ENCODE data around the gene NOS1AP.

Gene NOS1AP

GRCh38 chr1:162293073-162293692, 223.7 kb downstream of the NOS1AP start:
- no peak overlapping the region for H4K91ac ChIP-seq (ENCODE audit: low read length)
- DNase-seq, result no peak
- H3K14ac ChIP-seq (ENCODE audit: low read length in 2 of 2), result no peak overlapping the region
- H2AK5ac ChIP-seq (ENCODE audit: low read length, severe bottlenecking), result no peak overlapping the region
- no peaks in the 10 kb centered on the region for H3K9me3 ChIP-seq (ENCODE audit: control insufficient read depth, low read length)
- H3K18ac ChIP-seq (ENCODE audit: low read depth in 1 of 2, low read length in 2 of 2), result no peak overlapping the region
- H3K27me3 ChIP-seq (ENCODE audit: control insufficient read depth in 1 of 2, insufficient read depth in 1 of 2, low read length in 2 of 2), result peaks cover 0 to 32% of the 10 kb centered on the region in 2 experiments
- H3K79me1 ChIP-seq (replicated peaks; ENCODE audit: low read length, poor library complexity, severe bottlenecking), result no peaks in the 10 kb centered on the region
- H3K4ac ChIP-seq (ENCODE audit: low read depth in 1 of 2, low read length in 2 of 2), result no peak overlapping the region
- peaks cover 2% of the 10 kb centered on the region for H3K4me1 ChIP-seq (ENCODE audit: control insufficient read depth, insufficient read depth, low read depth, low read length)
- no peak overlapping the region for H3K27ac ChIP-seq (ENCODE audit: low read length, poor library complexity, severe bottlenecking)
- H2AFZ ChIP-seq (ENCODE audit: low read depth, low read length), result no peak overlapping the region
- no peak overlapping the region for H2BK12ac ChIP-seq (ENCODE audit: low read length in 2 of 2)
- H3K36me3 ChIP-seq (ENCODE audit: control insufficient read depth in 1 of 2, insufficient read depth in 2 of 2, low read depth in 1 of 2, low read length in 2 of 2), result peaks cover 0 to 3% of the 10 kb centered on the region in 2 experiments
- no peak overlapping the region for H4K8ac ChIP-seq (ENCODE audit: low read length)
- H2BK120ac ChIP-seq (ENCODE audit: low read depth, low read length), result no peak overlapping the region
- H2BK15ac ChIP-seq (ENCODE audit: low read depth, poor library complexity, severe bottlenecking), result no peak overlapping the region
- H3K23ac ChIP-seq (ENCODE audit: low read length in 2 of 2), result no peak overlapping the region
- H2BK5ac ChIP-seq (ENCODE audit: low read depth, low read length, poor library complexity, severe bottlenecking), result no peak overlapping the region
- no peak overlapping the region for H3K4me3 ChIP-seq (ENCODE audit: insufficient read depth in 1 of 2, low read depth in 1 of 2, low read length in 2 of 2)
- 94% methylated on average over 2 of the region's 5 CpGs for WGBS
- no peak overlapping the region for H3K9ac ChIP-seq (ENCODE audit: low read length)
- no peak overlapping the region for H3K4me2 ChIP-seq (ENCODE audit: low read length, poor library complexity, severe bottlenecking)

- Histone ChIP-seq H3K27me3 (ENCODE audit: control insufficient read depth in 1 of 2, insufficient read depth in 1 of 2, low read length in 2 of 2) (peaks cover 0 to 35% of the 10 kb centered on the region in 2 experiments), H2BK15ac (ENCODE audit: low read depth, poor library complexity, severe bottlenecking) (no peak overlapping the region), H2AFZ (ENCODE audit: low read depth, low read length) (no peak overlapping the region), H3K79me1 (replicated peaks; ENCODE audit: low read length, poor library complexity, severe bottlenecking) (no peaks in the 10 kb centered on the region), H4K8ac (ENCODE audit: low read length) (no peak overlapping the region), H3K18ac (ENCODE audit: low read depth in 1 of 2, low read length in 2 of 2) (no peak overlapping the region), H3K4me3 (ENCODE audit: insufficient read depth in 1 of 2, low read depth in 1 of 2, low read length in 2 of 2) (no peak overlapping the region), H3K9me3 (ENCODE audit: control insufficient read depth, low read length) (no peaks in the 10 kb centered on the region), H3K4me1 (ENCODE audit: control insufficient read depth, insufficient read depth, low read depth, low read length) (peaks cover 2% of the 10 kb centered on the region), H3K9ac (ENCODE audit: low read length) (no peak overlapping the region), H2BK120ac (ENCODE audit: low read depth, low read length) (no peak overlapping the region), H3K4me2 (ENCODE audit: low read length, poor library complexity, severe bottlenecking) (no peak overlapping the region), H3K36me3 (ENCODE audit: control insufficient read depth in 1 of 2, insufficient read depth in 2 of 2, low read depth in 1 of 2, low read length in 2 of 2) (peaks cover 0 to 3% of the 10 kb centered on the region in 2 experiments), H3K27ac (ENCODE audit: low read length, poor library complexity, severe bottlenecking) (no peak overlapping the region), H2BK5ac (ENCODE audit: low read depth, low read length, poor library complexity, severe bottlenecking) (no peak overlapping the region), H3K4ac (ENCODE audit: low read depth in 1 of 2, low read length in 2 of 2) (no peak overlapping the region), H3K14ac (ENCODE audit: low read length in 2 of 2) (no peak overlapping the region), H4K91ac (ENCODE audit: low read length) (no peak overlapping the region), H2BK12ac (ENCODE audit: low read length in 2 of 2) (no peak overlapping the region), H3K23ac (ENCODE audit: low read length in 2 of 2) (no peak overlapping the region), H2AK5ac (ENCODE audit: low read length, severe bottlenecking) (no peak overlapping the region)
- 94% methylated on average over 3 of the region's 3 CpGs for WGBS
- DNase-seq, result no peak
These were observed 224.5 kb downstream of the NOS1AP start for GRCh38 chr1:162294015-162294414.

- Histone ChIP-seq H3K4me2 (ENCODE audit: low read length, poor library complexity, severe bottlenecking) (no peak overlapping the region), H3K79me1 (replicated peaks; ENCODE audit: low read length, poor library complexity, severe bottlenecking) (no peaks in the 10 kb centered on the region), H2AK5ac (ENCODE audit: low read length, severe bottlenecking) (no peak overlapping the region), H2BK15ac (ENCODE audit: low read depth, poor library complexity, severe bottlenecking) (no peak overlapping the region), H2BK12ac (ENCODE audit: low read length in 2 of 2) (peak overlapping the region in 1 of 2 experiments; percentile 50), H3K4me3 (ENCODE audit: insufficient read depth in 1 of 2, low read depth in 1 of 2, low read length in 2 of 2) (no peak overlapping the region), H2AFZ (ENCODE audit: low read depth, low read length) (no peak overlapping the region), H3K9ac (ENCODE audit: low read length) (no peak overlapping the region), H3K14ac (ENCODE audit: low read length in 2 of 2) (peak overlapping the region in 1 of 2 experiments; percentile 68), H3K36me3 (ENCODE audit: control insufficient read depth in 1 of 2, insufficient read depth in 2 of 2, low read depth in 1 of 2, low read length in 2 of 2) (peaks cover 0 to 3% of the 10 kb centered on the region in 2 experiments), H3K27ac (ENCODE audit: low read length, poor library complexity, severe bottlenecking) (no peak overlapping the region), H3K4ac (ENCODE audit: low read depth in 1 of 2, low read length in 2 of 2) (no peak overlapping the region), H2BK120ac (ENCODE audit: low read depth, low read length) (no peak overlapping the region), H3K18ac (ENCODE audit: low read depth in 1 of 2, low read length in 2 of 2) (no peak overlapping the region), H4K8ac (ENCODE audit: low read length) (no peak overlapping the region), H3K9me3 (ENCODE audit: control insufficient read depth, low read length) (no peaks in the 10 kb centered on the region), H4K91ac (ENCODE audit: low read length) (no peak overlapping the region), H3K23ac (ENCODE audit: low read length in 2 of 2) (peak overlapping the region in 1 of 2 experiments; percentile 54), H2BK5ac (ENCODE audit: low read depth, low read length, poor library complexity, severe bottlenecking) (no peak overlapping the region), H3K4me1 (ENCODE audit: control insufficient read depth, insufficient read depth, low read depth, low read length) (peaks cover 2% of the 10 kb centered on the region), H3K27me3 (ENCODE audit: control insufficient read depth in 1 of 2, insufficient read depth in 1 of 2, low read length in 2 of 2) (peaks cover 0 to 39% of the 10 kb centered on the region in 2 experiments)
- DNase-seq, result no peak
- WGBS, result 71% methylated on average over 4 of the region's 4 CpGs
These were observed 227.7 kb downstream of the NOS1AP start for GRCh38 chr1:162297208-162297607.

GRCh38 chr1:162298266-162298665, 228.8 kb downstream of the NOS1AP start:
- Histone ChIP-seq H2BK5ac (ENCODE audit: low read depth, low read length, poor library complexity, severe bottlenecking) (no peak overlapping the region), H2BK12ac (ENCODE audit: low read length in 2 of 2) (peak overlapping the region in 1 of 2 experiments; percentile 34), H3K9ac (ENCODE audit: low read length) (no peak overlapping the region), H3K4me3 (ENCODE audit: insufficient read depth in 1 of 2, low read depth in 1 of 2, low read length in 2 of 2) (no peak overlapping the region), H2BK15ac (ENCODE audit: low read depth, poor library complexity, severe bottlenecking) (no peak overlapping the region), H2AK5ac (ENCODE audit: low read length, severe bottlenecking) (no peak overlapping the region), H3K4me1 (ENCODE audit: control insufficient read depth, insufficient read depth, low read depth, low read length) (peaks cover under 1% of the 10 kb centered on the region), H3K18ac (ENCODE audit: low read depth in 1 of 2, low read length in 2 of 2) (peak overlapping the region in 1 of 2 experiments; percentile 50), H3K4me2 (ENCODE audit: low read length, poor library complexity, severe bottlenecking) (no peak overlapping the region), H3K9me3 (ENCODE audit: control insufficient read depth, low read length) (no peaks in the 10 kb centered on the region), H3K27ac (ENCODE audit: low read length, poor library complexity, severe bottlenecking) (no peak overlapping the region), H3K4ac (ENCODE audit: low read depth in 1 of 2, low read length in 2 of 2) (no peak overlapping the region), H3K23ac (ENCODE audit: low read length in 2 of 2) (no peak overlapping the region), H3K14ac (ENCODE audit: low read length in 2 of 2) (peak overlapping the region in 1 of 2 experiments; percentile 72), H3K79me1 (replicated peaks; ENCODE audit: low read length, poor library complexity, severe bottlenecking) (no peaks in the 10 kb centered on the region), H2AFZ (ENCODE audit: low read depth, low read length) (no peak overlapping the region), H3K36me3 (ENCODE audit: control insufficient read depth in 1 of 2, insufficient read depth in 2 of 2, low read depth in 1 of 2, low read length in 2 of 2) (peaks cover 0 to 3% of the 10 kb centered on the region in 2 experiments), H2BK120ac (ENCODE audit: low read depth, low read length) (no peak overlapping the region), H4K8ac (ENCODE audit: low read length) (no peak overlapping the region), H4K91ac (ENCODE audit: low read length) (no peak overlapping the region), H3K27me3 (ENCODE audit: control insufficient read depth in 1 of 2, insufficient read depth in 1 of 2, low read length in 2 of 2) (peaks cover 0 to 39% of the 10 kb centered on the region in 2 experiments)
- 84% methylated on average over 2 of the region's 2 CpGs for WGBS
- no peak for DNase-seq
